OCI-LY1 (cell line): Measurements from ENCODE around the gene ACAD11.

Source experiments
- EZH2 ChIP-seq: fragments of 200-600 bp; sonication (generic), shearing (Covaris generic); IDR thresholded peaks from 2 replicates; pipeline ENCODE4 v1.8.0; 2017; ENCODE audit warnings: borderline replicate concordance, mixed run types, mild to moderate bottlenecking, antibody characterized with exemption, low read length, moderate library complexity, mixed read lengths
- TF ChIP-seq, protein P1 (sequence below): fragments of 200-600 bp; sonication (generic), shearing (Covaris generic); IDR thresholded peaks from 2 replicates; pipeline ENCODE4 v1.5.1; 2017; ENCODE audit warnings: mild to moderate bottlenecking, antibody characterized with exemption, low read length, moderate library complexity, mixed read lengths

DNA sequence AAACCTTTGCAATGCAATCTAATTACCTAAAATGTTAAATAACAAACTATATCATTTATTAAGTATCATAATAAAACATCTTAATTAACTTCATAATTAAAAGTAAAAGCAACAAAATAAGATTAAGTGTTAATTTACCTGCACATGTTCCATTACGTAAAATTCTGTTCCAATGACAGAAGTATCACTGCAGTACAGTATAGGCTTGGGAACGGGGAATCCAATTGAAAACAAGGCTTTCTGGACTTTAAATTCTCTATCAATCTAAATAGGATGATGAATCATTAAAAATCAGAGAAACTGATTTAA lies 17.1 kb downstream of the ACAD11 start:
- TF ChIP-seq, protein P1, sequence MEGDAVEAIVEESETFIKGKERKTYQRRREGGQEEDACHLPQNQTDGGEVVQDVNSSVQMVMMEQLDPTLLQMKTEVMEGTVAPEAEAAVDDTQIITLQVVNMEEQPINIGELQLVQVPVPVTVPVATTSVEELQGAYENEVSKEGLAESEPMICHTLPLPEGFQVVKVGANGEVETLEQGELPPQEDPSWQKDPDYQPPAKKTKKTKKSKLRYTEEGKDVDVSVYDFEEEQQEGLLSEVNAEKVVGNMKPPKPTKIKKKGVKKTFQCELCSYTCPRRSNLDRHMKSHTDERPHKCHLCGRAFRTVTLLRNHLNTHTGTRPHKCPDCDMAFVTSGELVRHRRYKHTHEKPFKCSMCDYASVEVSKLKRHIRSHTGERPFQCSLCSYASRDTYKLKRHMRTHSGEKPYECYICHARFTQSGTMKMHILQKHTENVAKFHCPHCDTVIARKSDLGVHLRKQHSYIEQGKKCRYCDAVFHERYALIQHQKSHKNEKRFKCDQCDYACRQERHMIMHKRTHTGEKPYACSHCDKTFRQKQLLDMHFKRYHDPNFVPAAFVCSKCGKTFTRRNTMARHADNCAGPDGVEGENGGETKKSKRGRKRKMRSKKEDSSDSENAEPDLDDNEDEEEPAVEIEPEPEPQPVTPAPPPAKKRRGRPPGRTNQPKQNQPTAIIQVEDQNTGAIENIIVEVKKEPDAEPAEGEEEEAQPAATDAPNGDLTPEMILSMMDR: no peak; the same call in 1 of the 2 replicates
- TF ChIP-seq EZH2: no peak
